ENCODE measurements around the gene EXOC6B.

DNA sequence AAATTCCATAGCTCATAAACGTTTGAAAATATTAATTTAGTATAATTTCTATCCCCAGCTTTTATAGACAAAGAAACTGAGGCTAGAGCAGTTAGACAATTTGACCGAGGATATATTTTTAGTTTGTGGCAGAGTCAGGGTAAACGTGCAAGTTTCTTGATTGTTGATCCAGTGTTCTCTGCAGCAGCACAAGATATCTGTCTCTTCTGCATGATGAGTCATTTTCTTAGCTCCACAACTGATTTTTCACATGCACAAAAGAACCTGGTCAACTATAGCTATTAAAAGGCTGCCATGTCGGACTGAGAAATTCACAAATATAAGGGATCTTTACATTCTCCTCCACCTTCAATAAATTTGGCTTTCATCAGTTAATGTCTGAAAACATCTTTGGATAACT, 534.8 kb downstream of the EXOC6B start:
- TF ChIP-seq SPI1 (IDR thresholded peaks at IDR 0.05; ENCODE audit: low read depth, low read length): no peak
- TF ChIP-seq POLR2A (IDR thresholded peaks at IDR 0.05; ENCODE audit: low read depth, low read length): no peak

All from GM12891 (cell line).